Stimulated activated CD4-positive, alpha-beta T cell treated with anti-CD3 and anti-CD28 coated beads, Interleukin-1b, Interleukin-23, amount 100 ng/mL, for 24 hours (primary cell): ENCODE results near the gene SPCS3.
"Not testable (repeated sequence)": the region's sequence is repeated elsewhere in the genome, so short reads cannot be mapped to it uniquely, and the experiment has no call there.

Source experiments
- DNase-seq, 4 experiments: peaks; one replicate each; pipeline ENCODE4 v3.0.0-alpha.2; 2020; ENCODE audit warnings: low read depth in 4 of 4, low spot score in 1 of 4

Gene SPCS3

DNA sequence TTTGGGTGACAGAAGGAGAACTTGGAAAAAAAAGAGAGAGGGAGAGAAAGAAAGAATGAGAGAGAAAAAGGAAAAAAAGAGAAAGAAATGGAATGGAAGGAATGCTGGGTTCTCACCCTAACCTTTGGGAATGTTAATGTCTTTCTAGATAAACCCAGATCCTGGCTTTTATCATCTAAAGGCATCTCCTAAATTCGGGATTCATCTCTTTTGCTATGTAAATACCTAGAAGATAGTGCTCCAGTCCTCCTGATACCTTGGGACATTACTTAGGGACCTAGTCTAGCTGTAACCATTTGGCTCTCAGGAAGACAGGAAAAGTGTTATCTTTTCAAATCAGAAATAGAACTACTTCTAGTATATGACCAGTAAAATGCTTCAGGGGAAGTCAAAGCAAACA, 15.8 kb upstream of the SPCS3 start:
- no peak for DNase-seq

DNA sequence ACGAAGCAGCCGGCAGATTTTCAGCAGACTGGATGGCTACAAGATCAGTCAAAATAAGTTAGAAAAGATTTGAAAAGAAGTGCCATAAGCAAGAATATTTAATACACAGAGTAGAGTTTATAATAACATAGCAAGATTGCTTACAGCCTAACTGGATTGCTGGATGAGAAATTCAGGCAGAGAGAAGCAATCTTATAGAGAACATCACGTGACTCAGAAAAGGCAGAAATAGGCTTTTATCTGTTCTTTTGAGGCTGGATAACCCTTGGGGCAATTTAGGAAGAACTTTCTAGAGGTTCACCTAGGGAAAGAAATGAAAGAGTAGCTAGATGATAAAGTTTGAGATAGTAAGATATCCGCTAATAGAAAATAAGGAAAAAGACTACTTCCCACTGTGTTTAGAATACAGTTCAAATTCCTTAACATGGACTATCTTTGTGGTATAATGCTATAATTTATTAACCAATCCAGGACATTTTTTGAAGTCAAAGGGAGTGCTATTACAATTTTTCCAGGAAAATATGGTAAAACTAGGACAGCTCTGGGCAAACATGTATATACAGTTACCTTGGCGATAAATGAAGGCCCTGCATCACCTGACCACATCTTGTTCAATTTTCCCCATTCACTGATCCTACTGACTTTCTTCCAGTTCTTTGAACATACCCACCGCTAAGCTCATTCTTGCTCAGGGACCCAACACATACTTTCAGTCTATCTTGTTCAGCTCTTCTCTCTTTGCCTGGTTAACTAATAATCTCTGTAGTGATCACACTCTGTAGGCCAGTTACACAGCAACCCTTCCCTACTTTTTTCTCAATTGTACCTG, 12.7 kb upstream of the SPCS3 start:
- no peak for DNase-seq

- DNase-seq = no peak
These were observed 12.2 kb upstream of the SPCS3 start for GRCh38 chr4:176307666-176307930.

DNA sequence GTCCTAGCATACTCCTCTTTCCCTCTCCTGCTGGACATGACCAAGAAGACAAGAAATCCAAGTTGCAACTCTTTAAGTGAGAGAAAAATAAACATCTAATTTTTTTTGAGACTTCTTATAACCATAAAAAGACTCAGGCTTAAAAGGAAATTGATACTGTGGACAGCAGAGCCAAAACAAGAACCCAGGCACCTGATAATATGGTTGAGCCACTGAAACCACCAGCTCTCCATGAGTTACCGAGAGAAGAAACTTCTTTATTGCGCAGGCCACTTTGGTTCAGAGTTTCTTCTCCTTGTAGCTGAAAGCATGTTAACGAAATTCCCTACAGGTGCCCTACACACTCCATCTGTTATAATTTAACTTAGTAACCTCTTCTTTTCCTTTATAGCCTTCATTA, 11.3 kb upstream of the SPCS3 start:
- DNase-seq = no peak

DNA sequence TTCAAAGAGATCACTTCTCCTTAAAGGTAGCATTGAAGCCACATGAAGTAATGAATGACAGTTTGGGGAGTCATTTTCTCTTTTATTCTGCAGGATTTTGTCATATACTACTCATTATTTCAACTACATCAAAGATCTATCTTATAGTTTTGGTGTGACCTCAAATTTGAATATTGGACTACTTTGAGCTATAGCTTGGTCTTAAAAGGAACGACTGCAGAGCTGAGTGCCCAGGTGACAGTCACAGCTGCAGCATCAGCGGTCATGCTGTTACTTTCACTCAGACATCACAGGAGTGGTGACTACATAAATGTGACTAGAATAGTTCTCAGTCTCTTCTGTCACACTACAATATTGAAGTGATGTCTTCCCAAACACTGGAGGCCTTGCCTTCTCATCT, 10.7 kb upstream of the SPCS3 start:
- no peak for DNase-seq

DNA sequence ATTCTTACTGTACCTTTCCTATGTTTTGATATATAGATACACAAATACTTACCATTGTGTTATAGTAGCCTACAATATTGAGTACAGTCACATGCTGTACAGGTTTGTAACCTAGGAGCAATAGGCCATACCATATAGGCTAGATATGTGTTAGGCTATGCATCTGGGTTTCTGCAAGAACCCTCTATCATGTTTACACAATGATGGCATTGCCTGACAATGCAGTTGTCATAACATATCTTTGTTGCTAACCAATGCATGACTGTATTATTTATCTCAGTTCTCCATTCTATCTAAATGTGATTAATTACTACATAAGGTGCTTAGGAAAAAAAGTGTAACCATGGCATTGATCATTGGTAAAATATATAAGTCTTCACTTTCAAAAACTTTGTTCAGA, 10.0 kb upstream of the SPCS3 start:
- DNase-seq = no peak

GRCh38 chr4:176313596-176314336, 6.0 kb upstream of the SPCS3 start:
- no peak for DNase-seq

DNA sequence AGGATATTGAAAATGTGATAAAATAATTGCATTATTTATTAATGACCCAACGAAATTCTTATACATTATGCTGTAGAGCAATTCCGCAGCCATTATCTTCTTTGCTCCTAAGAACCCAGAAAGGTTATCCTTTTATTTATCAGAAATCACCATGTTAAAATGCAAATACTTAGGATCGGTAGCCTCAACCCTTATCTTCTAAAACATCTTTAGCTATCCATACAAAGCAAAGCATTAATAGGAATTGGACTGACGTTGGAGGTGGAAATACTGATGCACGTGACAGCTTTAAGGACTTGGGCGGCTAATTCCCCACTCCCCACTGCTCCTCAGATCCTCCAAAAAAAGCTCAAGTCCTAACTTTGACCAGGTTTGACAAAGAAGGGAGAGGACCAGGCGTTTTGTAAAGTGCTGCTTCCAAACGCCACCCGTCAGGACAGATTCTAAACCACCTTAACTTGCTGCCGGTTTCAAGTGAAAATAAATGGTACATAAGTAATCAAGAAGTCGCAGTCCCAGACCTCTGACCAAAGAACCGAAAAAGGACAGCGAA, 539 bp upstream of the SPCS3 start:
- no peak for DNase-seq

GRCh38 chr4:176320340-176320975, 692 bp downstream of the SPCS3 start:
- peak; percentile 71 to 89 (median 82) for DNase-seq

DNA sequence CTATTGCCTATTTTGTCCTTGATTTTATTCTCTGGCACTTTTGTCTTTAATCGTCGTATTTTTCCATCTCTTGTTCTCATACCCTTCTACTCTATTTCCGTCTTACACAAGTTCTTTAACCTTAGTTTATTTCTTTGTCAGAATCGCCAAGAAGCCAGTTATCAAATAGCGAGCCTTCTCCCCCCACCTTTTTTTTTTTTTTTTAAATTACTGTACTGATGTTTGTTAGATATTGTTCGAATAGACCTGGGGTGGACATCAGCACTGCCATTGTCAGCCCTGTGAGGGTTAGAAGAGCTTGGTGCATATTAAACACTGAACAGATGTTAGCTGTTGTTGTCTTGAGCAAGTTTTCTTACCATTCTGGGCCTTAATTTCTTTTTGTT, 1.2 kb downstream of the SPCS3 start:
- no peak for DNase-seq

DNA sequence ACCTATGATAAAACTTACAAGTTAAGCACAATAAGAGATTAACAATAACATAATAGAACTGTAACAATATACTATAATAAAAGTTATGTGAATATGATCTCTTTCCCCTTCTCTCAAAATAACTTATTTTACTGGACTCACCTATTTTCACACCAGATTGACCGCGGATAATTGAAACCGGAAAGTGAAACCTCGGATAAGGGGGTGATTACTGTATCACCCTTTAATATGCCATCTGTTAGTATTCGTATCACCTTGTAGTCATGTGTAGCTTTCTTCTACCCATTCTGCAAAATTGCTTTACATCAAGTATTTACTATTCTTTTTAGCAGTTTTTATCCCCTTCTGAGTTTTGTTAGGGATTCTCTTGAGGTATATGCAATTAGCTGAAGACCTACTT, 1.8 kb downstream of the SPCS3 start:
- DNase-seq = no peak

DNA sequence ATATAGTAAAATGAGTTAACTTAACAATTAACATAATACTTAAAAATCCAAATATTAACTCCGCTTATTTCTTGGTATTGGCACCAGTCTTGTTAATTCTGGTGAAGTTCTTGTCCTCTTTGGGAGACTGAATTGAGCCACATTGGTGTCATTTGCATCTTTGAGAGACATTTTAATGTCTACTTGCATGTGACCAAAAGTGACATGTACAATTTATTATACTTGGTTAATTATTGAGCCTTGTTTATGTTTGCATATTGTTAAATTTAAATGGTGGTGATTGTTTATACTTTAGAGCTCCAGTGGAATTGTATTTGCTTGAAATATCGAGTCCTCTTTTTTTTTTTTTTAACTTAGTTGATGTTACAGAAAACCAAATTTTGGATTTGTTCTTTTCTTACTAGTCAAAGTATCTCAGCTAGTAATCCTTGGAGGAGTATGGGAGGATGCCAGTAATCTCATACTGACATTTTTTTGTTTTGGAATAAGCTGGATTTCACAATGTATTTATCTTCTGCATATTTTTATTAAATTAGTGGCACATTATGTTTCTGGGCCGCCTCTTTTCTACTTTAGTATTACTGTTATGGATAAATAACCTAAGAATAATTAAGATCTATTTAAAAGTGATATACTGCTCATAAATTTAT, 3.9 kb downstream of the SPCS3 start:
- no peak for DNase-seq

DNA sequence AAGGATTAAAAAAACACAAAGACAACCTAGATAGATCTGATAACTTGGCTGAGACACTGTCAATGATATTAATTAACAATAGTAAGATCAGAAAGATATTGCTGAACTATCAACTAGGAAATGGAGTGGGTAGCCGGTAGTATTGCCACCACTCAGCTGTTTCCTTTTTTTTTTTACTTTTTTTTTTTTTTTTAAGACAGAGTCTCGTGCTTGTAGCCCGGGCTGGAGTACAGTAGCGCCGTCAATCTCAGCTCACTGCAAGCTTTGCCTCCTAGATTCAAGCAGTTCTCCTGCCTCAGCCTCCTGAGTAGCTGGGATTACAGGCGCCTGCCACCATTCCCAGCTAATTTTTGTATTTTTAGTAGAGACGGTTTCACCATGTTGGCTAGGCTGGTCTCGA, 5.1 kb downstream of the SPCS3 start:
- not testable (repeated sequence) for DNase-seq

- DNase-seq = no peak
These were observed 13.3 kb downstream of the SPCS3 start for GRCh38 chr4:176333076-176333475.

DNA sequence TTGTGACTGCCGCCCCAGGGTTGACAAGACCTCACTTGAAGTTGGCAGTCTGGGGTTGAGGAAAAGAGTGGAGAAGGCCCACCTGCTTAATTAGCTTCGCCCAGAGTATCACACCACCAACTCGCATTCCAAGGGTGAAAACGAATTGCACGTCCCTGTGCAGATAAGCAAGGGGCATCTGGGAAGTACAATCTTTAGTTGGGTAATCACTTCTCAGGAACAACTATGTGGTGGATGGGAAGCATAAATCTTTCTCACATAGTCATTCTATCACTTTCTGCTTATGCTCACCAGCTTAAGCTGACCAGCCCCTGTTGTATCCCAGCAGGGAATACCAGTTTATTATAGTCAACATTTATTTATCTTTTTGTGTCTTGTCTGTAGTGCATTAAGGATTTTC, 14.3 kb downstream of the SPCS3 start:
- no peak for DNase-seq

- DNase-seq = no peak
These were observed 15.7 kb downstream of the SPCS3 start for GRCh38 chr4:176335421-176335820.

DNA sequence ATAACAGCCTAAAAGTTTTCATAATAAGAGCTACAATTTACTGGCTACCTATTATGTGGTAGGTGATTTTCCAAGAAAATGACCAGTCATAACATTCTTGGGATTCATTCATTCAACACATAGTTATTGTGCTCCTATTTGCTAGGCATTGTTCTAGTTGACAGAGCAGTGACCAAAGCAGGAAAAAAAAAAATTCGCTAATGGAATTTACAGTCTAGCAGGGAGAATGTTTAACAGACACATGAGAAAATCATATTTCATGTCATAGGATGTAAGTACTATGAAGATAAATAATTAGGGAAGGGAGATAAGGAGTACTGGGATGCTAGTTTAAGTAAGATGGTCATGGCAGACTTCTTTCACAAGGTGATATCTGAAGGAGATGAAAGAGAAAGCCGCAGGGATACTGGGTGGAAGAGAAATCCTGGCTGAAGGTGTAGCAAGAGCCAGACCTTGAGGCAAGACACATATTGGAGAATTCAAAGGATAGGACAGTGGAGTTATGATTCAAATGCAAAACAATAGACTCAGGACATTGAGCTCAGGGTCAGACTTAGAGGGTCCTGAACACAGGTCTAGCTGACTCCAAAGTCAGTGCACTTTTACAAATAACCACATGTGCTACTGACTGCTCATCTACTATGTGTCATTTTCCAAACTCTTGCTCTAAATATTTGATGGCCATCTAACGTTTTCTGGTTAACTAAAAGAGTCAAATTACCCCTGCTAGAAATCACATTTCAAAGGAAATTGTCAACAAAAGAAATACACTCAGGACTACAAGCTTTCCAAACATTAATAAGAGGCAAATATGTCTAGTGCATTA, 20.4 kb downstream of the SPCS3 start:
- DNase-seq = no peak

- DNase-seq = no peak
These were observed 21.3 kb downstream of the SPCS3 start for GRCh38 chr4:176340871-176341685.

GRCh38 chr4:176342384-176342783, 22.6 kb downstream of the SPCS3 start:
- DNase-seq = no peak

DNA sequence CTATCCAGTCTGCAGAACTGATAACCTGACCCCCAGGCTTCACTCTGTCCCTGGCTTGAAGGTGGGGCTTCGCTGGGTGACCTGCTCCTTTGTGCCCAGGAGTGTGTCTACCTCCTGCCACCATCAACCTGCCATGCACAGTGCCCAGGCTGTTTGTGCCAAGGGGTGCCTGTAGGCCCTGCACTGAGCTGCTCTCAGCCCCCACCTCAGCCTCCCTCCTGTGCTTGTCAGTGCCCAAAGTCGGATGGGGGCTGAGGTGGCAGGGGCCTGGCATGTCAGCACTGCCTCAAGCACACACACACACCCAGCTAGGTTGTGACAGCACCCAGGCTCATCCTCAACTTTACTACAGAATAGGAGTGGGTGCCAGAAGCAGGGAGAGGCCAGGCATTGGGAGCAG, 23.5 kb downstream of the SPCS3 start:
- no peak for DNase-seq
